ENCODE measurements around the gene ABCC10.
"Not testable (repeated sequence)": the region's sequence is repeated elsewhere in the genome, so short reads cannot be mapped to it uniquely, and the experiment has no call there.

The ABCC10 gene

GRCh38 chr6:43496370-43497128, 69.2 kb downstream of the ABCC10 start:
- DNase-seq (ENCODE audit: low read depth) = peak; percentile 67

- no peak for DNase-seq (ENCODE audit: low read depth)
Measured at GRCh38 chr6:43497129-43497396, 69.7 kb downstream of the ABCC10 start.

GRCh38 chr6:43497689-43498088, 70.3 kb downstream of the ABCC10 start:
- no peak for DNase-seq (ENCODE audit: low read depth)

- DNase-seq (ENCODE audit: low read depth) = not testable (repeated sequence)
Measured at GRCh38 chr6:43498291-43498690, 71.0 kb downstream of the ABCC10 start.

GRCh38 chr6:43499028-43499815, 71.9 kb downstream of the ABCC10 start:
- DNase-seq (ENCODE audit: low read depth) = no peak

Measured in iris pigment epithelial cell (primary cell).